ENCODE measurements around the gene PPIL6.

GRCh38 chr6:109356237-109356636 lies 84.2 kb downstream of the PPIL6 start:
- no peak for TF ChIP-seq EZH2 (IDR thresholded peaks at IDR 0.05; ENCODE audit: insufficient read depth, poor library complexity, severe bottlenecking)
- no peak for TF ChIP-seq EZH2phosphoT487 (IDR thresholded peaks at IDR 0.05; ENCODE audit: insufficient read depth, low read depth)
